Measurements from ENCODE around the gene ANO1.

DNA sequence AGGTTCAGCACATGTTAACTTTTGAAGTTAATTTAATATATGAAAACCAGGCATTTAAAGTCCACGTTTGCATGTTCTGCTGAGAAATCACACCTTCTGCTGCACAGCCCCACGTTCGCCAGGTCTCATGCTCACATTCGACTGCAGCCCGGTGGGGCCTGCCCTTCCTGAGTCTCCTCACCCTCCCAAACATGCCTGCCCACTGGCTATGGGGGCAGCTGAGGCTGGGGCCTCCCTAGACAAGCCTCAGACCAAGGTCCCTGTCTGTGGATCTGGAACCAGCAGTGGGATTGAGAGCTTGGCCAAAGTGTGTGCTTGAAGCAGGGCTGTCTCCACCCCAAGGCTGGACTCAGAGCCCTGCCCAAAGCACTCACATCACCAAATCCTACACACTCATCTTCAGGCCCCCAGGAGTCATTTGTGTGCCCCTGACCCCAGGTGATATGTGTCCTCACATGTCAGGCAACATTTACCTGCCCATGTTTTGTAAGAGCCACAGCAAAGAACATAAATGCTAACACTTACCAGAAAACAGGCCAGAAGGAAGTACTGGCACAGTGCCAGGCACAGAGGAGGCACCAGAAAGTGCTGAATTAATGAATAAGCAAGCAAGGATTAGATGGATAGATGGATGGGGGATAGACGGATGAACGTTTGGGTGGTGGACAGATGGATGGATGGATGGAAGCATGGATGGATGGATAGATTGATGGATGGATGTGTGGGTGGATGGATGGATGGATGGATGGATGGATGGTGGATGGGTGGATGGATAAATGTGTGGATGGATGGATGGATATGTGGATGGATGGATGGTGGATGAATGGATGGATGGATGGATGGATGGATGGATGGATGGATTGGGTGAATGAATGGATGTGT lies 115.5 kb downstream of the ANO1 start:
- no peak for TF ChIP-seq POLR2A (IDR thresholded peaks at IDR 0.05)
- TF ChIP-seq, protein P1, sequence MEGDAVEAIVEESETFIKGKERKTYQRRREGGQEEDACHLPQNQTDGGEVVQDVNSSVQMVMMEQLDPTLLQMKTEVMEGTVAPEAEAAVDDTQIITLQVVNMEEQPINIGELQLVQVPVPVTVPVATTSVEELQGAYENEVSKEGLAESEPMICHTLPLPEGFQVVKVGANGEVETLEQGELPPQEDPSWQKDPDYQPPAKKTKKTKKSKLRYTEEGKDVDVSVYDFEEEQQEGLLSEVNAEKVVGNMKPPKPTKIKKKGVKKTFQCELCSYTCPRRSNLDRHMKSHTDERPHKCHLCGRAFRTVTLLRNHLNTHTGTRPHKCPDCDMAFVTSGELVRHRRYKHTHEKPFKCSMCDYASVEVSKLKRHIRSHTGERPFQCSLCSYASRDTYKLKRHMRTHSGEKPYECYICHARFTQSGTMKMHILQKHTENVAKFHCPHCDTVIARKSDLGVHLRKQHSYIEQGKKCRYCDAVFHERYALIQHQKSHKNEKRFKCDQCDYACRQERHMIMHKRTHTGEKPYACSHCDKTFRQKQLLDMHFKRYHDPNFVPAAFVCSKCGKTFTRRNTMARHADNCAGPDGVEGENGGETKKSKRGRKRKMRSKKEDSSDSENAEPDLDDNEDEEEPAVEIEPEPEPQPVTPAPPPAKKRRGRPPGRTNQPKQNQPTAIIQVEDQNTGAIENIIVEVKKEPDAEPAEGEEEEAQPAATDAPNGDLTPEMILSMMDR (IDR thresholded peaks at IDR 0.05), result no peak
